SK-N-SH (cell line): Measurements from ENCODE around the gene C16orf74.

ENCODE experiments used
- EP300 ChIP-seq, 2 experiments: IDR thresholded peaks; 2 replicates each; pipeline versions ENCODE4 v1.4.0 to v1.6.1; 2012; ENCODE audit warnings: borderline replicate concordance in 1 of 2, low read depth in 1 of 2, low read length in 1 of 2
- JUND ChIP-seq: IDR thresholded peaks from 2 replicates; pipeline ENCODE4 v1.4.0; 2012
- POLR2AphosphoS5 ChIP-seq: IDR thresholded peaks from 2 replicates; pipeline ENCODE4 v1.6.1; 2012; ENCODE audit warnings: low read depth, low read length
- RAD21 ChIP-seq: IDR thresholded peaks from 2 replicates; pipeline ENCODE4 v1.6.1; 2012; ENCODE audit warnings: mild to moderate bottlenecking, low read length
- RXRA ChIP-seq: IDR thresholded peaks from 2 replicates; pipeline ENCODE4 v1.4.0; 2012; ENCODE audit warnings: low read depth, mild to moderate bottlenecking, borderline replicate concordance
- TF ChIP-seq, protein P1 (sequence below): IDR thresholded peaks from 2 replicates; pipeline ENCODE4 v1.6.1; 2012; ENCODE audit warnings: mild to moderate bottlenecking, low read depth, low read length, moderate library complexity
- TF ChIP-seq, protein P2 (sequence below): fragments of 200-600 bp; sonication (generic); IDR thresholded peaks from 2 replicates; pipeline ENCODE4 v1.6.1; 2017; ENCODE audit warnings: antibody characterized with exemption, mild to moderate bottlenecking, moderate library complexity
- TF ChIP-seq, protein P3 (sequence below): fragments of 150-350 bp; IDR thresholded peaks from 2 replicates; pipeline ENCODE4 v1.6.1; 2016; ENCODE audit warnings: mild to moderate bottlenecking, low read depth, low read length
- TF ChIP-seq, protein P4 (sequence below): IDR thresholded peaks from 2 replicates; pipeline ENCODE4 v1.4.0; 2012; ENCODE audit warnings: low read depth
- TF ChIP-seq, protein P5 (sequence below): fragments of 150-350 bp; IDR thresholded peaks from 2 replicates; pipeline ENCODE4 v1.6.1; 2017; ENCODE audit warnings: antibody characterized with exemption, low read length, low read depth, borderline replicate concordance

DNA sequence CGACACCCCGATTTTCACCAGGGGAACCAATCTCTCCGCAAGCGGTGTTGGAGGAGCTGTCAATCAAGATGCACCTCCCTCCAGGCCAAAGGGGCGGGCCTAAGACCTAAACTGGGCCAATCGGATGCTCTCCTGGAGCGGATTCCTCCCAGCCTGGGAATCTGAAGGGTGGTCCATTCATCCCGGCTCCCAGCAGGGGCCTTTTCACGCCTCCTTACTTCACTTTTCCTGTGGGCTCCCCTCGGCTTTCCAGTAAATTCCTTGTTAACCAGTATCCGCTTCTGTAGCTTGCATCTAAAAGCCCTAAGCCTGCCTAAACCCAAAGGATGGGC, 17.1 kb downstream of the C16orf74 start:
- no peak for TF ChIP-seq EP300 (IDR thresholded peaks at IDR 0.05; ENCODE audit: borderline replicate concordance in 1 of 2, low read depth in 1 of 2, low read length in 1 of 2)
- TF ChIP-seq RXRA = no peak
- TF ChIP-seq, protein P1, sequence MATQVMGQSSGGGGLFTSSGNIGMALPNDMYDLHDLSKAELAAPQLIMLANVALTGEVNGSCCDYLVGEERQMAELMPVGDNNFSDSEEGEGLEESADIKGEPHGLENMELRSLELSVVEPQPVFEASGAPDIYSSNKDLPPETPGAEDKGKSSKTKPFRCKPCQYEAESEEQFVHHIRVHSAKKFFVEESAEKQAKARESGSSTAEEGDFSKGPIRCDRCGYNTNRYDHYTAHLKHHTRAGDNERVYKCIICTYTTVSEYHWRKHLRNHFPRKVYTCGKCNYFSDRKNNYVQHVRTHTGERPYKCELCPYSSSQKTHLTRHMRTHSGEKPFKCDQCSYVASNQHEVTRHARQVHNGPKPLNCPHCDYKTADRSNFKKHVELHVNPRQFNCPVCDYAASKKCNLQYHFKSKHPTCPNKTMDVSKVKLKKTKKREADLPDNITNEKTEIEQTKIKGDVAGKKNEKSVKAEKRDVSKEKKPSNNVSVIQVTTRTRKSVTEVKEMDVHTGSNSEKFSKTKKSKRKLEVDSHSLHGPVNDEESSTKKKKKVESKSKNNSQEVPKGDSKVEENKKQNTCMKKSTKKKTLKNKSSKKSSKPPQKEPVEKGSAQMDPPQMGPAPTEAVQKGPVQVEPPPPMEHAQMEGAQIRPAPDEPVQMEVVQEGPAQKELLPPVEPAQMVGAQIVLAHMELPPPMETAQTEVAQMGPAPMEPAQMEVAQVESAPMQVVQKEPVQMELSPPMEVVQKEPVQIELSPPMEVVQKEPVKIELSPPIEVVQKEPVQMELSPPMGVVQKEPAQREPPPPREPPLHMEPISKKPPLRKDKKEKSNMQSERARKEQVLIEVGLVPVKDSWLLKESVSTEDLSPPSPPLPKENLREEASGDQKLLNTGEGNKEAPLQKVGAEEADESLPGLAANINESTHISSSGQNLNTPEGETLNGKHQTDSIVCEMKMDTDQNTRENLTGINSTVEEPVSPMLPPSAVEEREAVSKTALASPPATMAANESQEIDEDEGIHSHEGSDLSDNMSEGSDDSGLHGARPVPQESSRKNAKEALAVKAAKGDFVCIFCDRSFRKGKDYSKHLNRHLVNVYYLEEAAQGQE = no peak
- TF ChIP-seq, protein P2, sequence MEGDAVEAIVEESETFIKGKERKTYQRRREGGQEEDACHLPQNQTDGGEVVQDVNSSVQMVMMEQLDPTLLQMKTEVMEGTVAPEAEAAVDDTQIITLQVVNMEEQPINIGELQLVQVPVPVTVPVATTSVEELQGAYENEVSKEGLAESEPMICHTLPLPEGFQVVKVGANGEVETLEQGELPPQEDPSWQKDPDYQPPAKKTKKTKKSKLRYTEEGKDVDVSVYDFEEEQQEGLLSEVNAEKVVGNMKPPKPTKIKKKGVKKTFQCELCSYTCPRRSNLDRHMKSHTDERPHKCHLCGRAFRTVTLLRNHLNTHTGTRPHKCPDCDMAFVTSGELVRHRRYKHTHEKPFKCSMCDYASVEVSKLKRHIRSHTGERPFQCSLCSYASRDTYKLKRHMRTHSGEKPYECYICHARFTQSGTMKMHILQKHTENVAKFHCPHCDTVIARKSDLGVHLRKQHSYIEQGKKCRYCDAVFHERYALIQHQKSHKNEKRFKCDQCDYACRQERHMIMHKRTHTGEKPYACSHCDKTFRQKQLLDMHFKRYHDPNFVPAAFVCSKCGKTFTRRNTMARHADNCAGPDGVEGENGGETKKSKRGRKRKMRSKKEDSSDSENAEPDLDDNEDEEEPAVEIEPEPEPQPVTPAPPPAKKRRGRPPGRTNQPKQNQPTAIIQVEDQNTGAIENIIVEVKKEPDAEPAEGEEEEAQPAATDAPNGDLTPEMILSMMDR = no peak
- TF ChIP-seq, protein P3, sequence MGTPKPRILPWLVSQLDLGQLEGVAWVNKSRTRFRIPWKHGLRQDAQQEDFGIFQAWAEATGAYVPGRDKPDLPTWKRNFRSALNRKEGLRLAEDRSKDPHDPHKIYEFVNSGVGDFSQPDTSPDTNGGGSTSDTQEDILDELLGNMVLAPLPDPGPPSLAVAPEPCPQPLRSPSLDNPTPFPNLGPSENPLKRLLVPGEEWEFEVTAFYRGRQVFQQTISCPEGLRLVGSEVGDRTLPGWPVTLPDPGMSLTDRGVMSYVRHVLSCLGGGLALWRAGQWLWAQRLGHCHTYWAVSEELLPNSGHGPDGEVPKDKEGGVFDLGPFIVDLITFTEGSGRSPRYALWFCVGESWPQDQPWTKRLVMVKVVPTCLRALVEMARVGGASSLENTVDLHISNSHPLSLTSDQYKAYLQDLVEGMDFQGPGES = no peak
- no peak for TF ChIP-seq RAD21
- TF ChIP-seq POLR2AphosphoS5 = no peak
- TF ChIP-seq, protein P4, sequence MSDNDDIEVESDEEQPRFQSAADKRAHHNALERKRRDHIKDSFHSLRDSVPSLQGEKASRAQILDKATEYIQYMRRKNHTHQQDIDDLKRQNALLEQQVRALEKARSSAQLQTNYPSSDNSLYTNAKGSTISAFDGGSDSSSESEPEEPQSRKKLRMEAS = no peak
- TF ChIP-seq JUND = no peak
- TF ChIP-seq, protein P5, sequence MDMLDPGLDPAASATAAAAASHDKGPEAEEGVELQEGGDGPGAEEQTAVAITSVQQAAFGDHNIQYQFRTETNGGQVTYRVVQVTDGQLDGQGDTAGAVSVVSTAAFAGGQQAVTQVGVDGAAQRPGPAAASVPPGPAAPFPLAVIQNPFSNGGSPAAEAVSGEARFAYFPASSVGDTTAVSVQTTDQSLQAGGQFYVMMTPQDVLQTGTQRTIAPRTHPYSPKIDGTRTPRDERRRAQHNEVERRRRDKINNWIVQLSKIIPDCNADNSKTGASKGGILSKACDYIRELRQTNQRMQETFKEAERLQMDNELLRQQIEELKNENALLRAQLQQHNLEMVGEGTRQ = no peak
